Motor neuron (in vitro differentiated cells): ENCODE results near the gene GIGYF1. TPM values are rescaled to one million over a fixed set of nuclear protein-coding genes. Genes with fewer than 3 reads are reported as not detected.

Experiments used
- ATAC-seq, 8 experiments: fragments of 200-7000 bp; cut with Tn5 transposase; replicated peaks in 6 of 8; 2 replicates each; pipeline ENCODE4 v1.8.0; 2021; ENCODE audit warnings: mild to moderate bottlenecking in 8 of 8, moderate library complexity in 8 of 8
- H3K27ac ChIP-seq, 2 donors: fragments of 250-450 bp; sonication (Bioruptor Pico); 2 replicates each; pipeline ENCODE4 v1.9.0; 2021; ENCODE audit warnings: antibody characterized with exemption in 2 of 2, mild to moderate bottlenecking in 2 of 2, moderate library complexity in 1 of 2
- H3K4me1 ChIP-seq, 2 donors: fragments of 250-450 bp; sonication (Bioruptor Pico); replicated peaks in 1 of 2; 2 replicates each; pipeline ENCODE4 v1.6.1; 2021; ENCODE audit warnings: antibody characterized with exemption in 2 of 2, mild to moderate bottlenecking in 2 of 2, moderate library complexity in 1 of 2
- H3K4me3 ChIP-seq, 5 donors: fragments of 250-450 bp; sonication (Bioruptor Pico); 2 replicates each; pipeline ENCODE4 v1.9.0; 2021; ENCODE audit warnings: antibody characterized with exemption in 5 of 5, mild to moderate bottlenecking in 5 of 5, moderate library complexity in 4 of 5
- WGBS, 10 experiments: fragments of 450-650 bp; shearing (Covaris generic); methylation state at CpG; one replicate each; pipeline ENCODE4 v1.0.0; 2022; 5-methylcytosine and 5-hydroxymethylcytosine counted together
- in situ Hi-C, 9 experiments: fragments of 400-800 bp; cut with MboI; loops; one replicate each; pipeline ENCODE4 v1.15.0; 2021; ENCODE audit warnings: low sequenced_read_pairs in 9 of 9, low pct_unique_long_range_greater_than_20kb in 2 of 9; ENCODE audit not compliant: unreplicated experiment in 9 of 9
- total RNA-seq, 8 experiments: library from RNA; unstranded; fragments of 300-600 nt; gene quantifications; 2 replicates each; pipeline versions ENCODE4 v1.2.3 to v1.2.4, GENCODE V29; 2022

The GIGYF1 gene
- total RNA-seq, 8 experiments from 2014 or later, result 10.6 to 40.7 (median 19.1) TPM

GRCh38 chr7:100687751-100688300 is 6.2 kb downstream of the GIGYF1 start:
- Histone ChIP-seq H3K4me3 (no peak overlapping the region), H3K27ac (no peak overlapping the region), H3K4me1 (peaks cover 16 to 19% of the 10 kb centered on the region in 2 donors)
- in situ Hi-C loops, result no loop called here
- 100% methylated on average over 1 of the region's 25 CpGs; no CpG with 5 or more reads in 9 of the 10 experiments for WGBS, 10 experiments
- ATAC-seq, result no peak

GRCh38 chr7:100687261-100687660 is 6.8 kb downstream of the GIGYF1 start:
- 95 to 100% (median 99%) methylated on average over 2 to 10 of the region's 22 CpGs; no CpG with 5 or more reads in 7 of the 10 experiments for WGBS, 10 experiments
- in situ Hi-C loops, result no loop called here
- Histone ChIP-seq H3K4me3 (no peak overlapping the region), H3K4me1 (peaks cover 10 to 14% of the 10 kb centered on the region in 2 donors), H3K27ac (no peak overlapping the region)
- no peak for ATAC-seq

GRCh38 chr7:100686822-100687211 is 7.2 kb downstream of the GIGYF1 start:
- WGBS, 10 experiments, result no CpG with 5 or more reads among the region's 17 CpGs
- no peak for ATAC-seq
- no peak overlapping the region for H3K4me3 ChIP-seq

GRCh38 chr7:100686201-100686821 is 7.7 kb downstream of the GIGYF1 start:
- H3K4me1 ChIP-seq, result peaks cover 3 to 4% of the 10 kb centered on the region in 2 donors
- H3K27ac ChIP-seq, result no peak overlapping the region
- ATAC-seq, result peak in 2 of 8 experiments; percentile 13 to 30
- H3K4me3 ChIP-seq, result no peak overlapping the region
- in situ Hi-C loops, result no loop called here
- WGBS, 10 experiments, result 80 to 100% methylated on average over 1 to 3 of the region's 33 CpGs; no CpG with 5 or more reads in 8 of the 10 experiments

More at GRCh38 chr7:100686822-100687211, 7.2 kb downstream of the GIGYF1 start:
- no peak overlapping the region for H3K27ac ChIP-seq
- in situ Hi-C loops, result no loop called here
- peaks cover 6 to 9% of the 10 kb centered on the region in 2 donors for H3K4me1 ChIP-seq

GRCh38 chr7:100685631-100686145 is 8.4 kb downstream of the GIGYF1 start:
- H3K4me1 ChIP-seq, result peaks cover 0 to under 1% of the 10 kb centered on the region in 2 donors
- no peak overlapping the region for H3K27ac ChIP-seq
- WGBS, 10 experiments, result 60 to 100% (median 100%) methylated on average over 1 to 6 of the region's 17 CpGs; no CpG with 5 or more reads in 5 of the 10 experiments
- no peak for ATAC-seq
- in situ Hi-C loops, result no loop called here
- H3K4me3 ChIP-seq, result no peak overlapping the region

GRCh38 chr7:100685049-100685605 is 8.9 kb downstream of the GIGYF1 start:
- in situ Hi-C loops, result no loop called here
- Histone ChIP-seq H3K4me1 (peaks cover 0 to 6% of the 10 kb centered on the region in 2 donors), H3K4me3 (no peak overlapping the region), H3K27ac (no peak overlapping the region)
- no peak for ATAC-seq
- WGBS, 10 experiments, result 87 to 100% (median 92%) methylated on average over 2 to 8 of the region's 18 CpGs; no CpG with 5 or more reads in 4 of the 10 experiments

- in situ Hi-C loops, result no loop called here
- WGBS, 10 experiments, result 93 to 100% (median 100%) methylated on average over 1 to 3 of the region's 16 CpGs; no CpG with 5 or more reads in 7 of the 10 experiments
- Histone ChIP-seq H3K27ac (no peak overlapping the region), H3K4me1 (peaks cover 0 to 6% of the 10 kb centered on the region in 2 donors), H3K4me3 (no peak overlapping the region)
- no peak for ATAC-seq
Observed at GRCh38 chr7:100684534-100685042, 9.5 kb downstream of the GIGYF1 start.

GRCh38 chr7:100683659-100684533 is 10.2 kb downstream of the GIGYF1 start:
- in situ Hi-C loops, result no loop called here
- ATAC-seq, result no peak
- WGBS, 10 experiments, result 97% methylated on average over 5 of the region's 37 CpGs; no CpG with 5 or more reads in 9 of the 10 experiments
- Histone ChIP-seq H3K27ac (no peak overlapping the region), H3K4me3 (no peak overlapping the region), H3K4me1 (peaks cover 0 to 6% of the 10 kb centered on the region in 2 donors)

GRCh38 chr7:100682991-100683658 is 10.9 kb downstream of the GIGYF1 start:
- ATAC-seq, result peak in 1 of 8 experiments; percentile 1
- Histone ChIP-seq H3K4me1 (peaks cover 0 to 6% of the 10 kb centered on the region in 2 donors), H3K4me3 (no peak overlapping the region), H3K27ac (no peak overlapping the region)
- 40 to 100% (median 77%) methylated on average over 1 to 6 of the region's 28 CpGs; no CpG with 5 or more reads in 6 of the 10 experiments for WGBS, 10 experiments
- in situ Hi-C loops, result no loop called here

GRCh38 chr7:100682228-100682741 is 11.8 kb downstream of the GIGYF1 start:
- Histone ChIP-seq H3K4me3 (no peak overlapping the region), H3K4me1 (peaks cover 0 to 6% of the 10 kb centered on the region in 2 donors), H3K27ac (no peak overlapping the region)
- peak in 2 of 8 experiments; percentile 9 for ATAC-seq
- WGBS, 10 experiments, result 40 to 100% methylated on average over 1 of the region's 25 CpGs; no CpG with 5 or more reads in 8 of the 10 experiments
- in situ Hi-C loops, result no loop called here

GRCh38 chr7:100681491-100682227 is 12.4 kb downstream of the GIGYF1 start:
- no peak overlapping the region for H3K4me3 ChIP-seq
- WGBS, 10 experiments, result 57 to 100% (median 84%) methylated on average over 1 to 14 of the region's 29 CpGs
- no peak overlapping the region for H3K27ac ChIP-seq
- H3K4me1 ChIP-seq, result peaks cover 0 to 6% of the 10 kb centered on the region in 2 donors
- ATAC-seq, result peak in 1 of 8 experiments; percentile 4
- in situ Hi-C loops, result no loop called here
